Hepatocyte (in vitro differentiated cells): ENCODE results near the gene LMCD1. TPM values are rescaled to one million over a fixed set of nuclear protein-coding genes. Genes with fewer than 3 reads are reported as not detected.

Experiments
- DNase-seq: peaks from one replicate; pipeline ENCODE4 v3.0.0-alpha.2; 2016; ENCODE audit warnings: low spot score
- H2AFZ ChIP-seq: fragments of 200-600 bp; sonication (generic); 2 replicates; pipeline ENCODE4 v1.6.0; 2016; ENCODE audit warnings: antibody characterized with exemption, mild to moderate bottlenecking
- H3K27ac ChIP-seq: fragments of 200-600 bp; sonication (generic); 2 replicates; pipeline ENCODE4 v1.5.1; 2016; ENCODE audit warnings: mild to moderate bottlenecking
- H3K27me3 ChIP-seq: fragments of 200-600 bp; sonication (generic); 2 replicates; pipeline ENCODE4 v1.6.1; 2016
- H3K36me3 ChIP-seq: fragments of 200-600 bp; sonication (generic); replicated peaks from 2 replicates; pipeline ENCODE4 v1.5.1; 2016; ENCODE audit warnings: low read depth; ENCODE audit not compliant: insufficient read depth
- H3K4me1 ChIP-seq: fragments of 200-600 bp; sonication (generic); 2 replicates; pipeline ENCODE4 v1.5.1; 2016; ENCODE audit warnings: mild to moderate bottlenecking, moderate library complexity; ENCODE audit not compliant: insufficient read depth
- H3K4me2 ChIP-seq: fragments of 200-600 bp; sonication (generic); 2 replicates; pipeline ENCODE4 v1.6.0; 2016
- H3K4me3 ChIP-seq: fragments of 200-600 bp; sonication (generic); 2 replicates; pipeline ENCODE4 v1.5.1; 2016; ENCODE audit warnings: mild to moderate bottlenecking
- H3K79me2 ChIP-seq: fragments of 200-600 bp; sonication (generic); 2 replicates; pipeline ENCODE4 v1.6.0; 2017; ENCODE audit warnings: mild to moderate bottlenecking
- H3K9me2 ChIP-seq: fragments of 200-600 bp; sonication (generic); replicated peaks from 2 replicates; pipeline ENCODE4 v1.6.0; 2017; ENCODE audit warnings: mild to moderate bottlenecking; ENCODE audit not compliant: insufficient read depth
- H3K9me3 ChIP-seq: fragments of 200-600 bp; sonication (generic); 2 replicates; pipeline ENCODE4 v1.5.1; 2016; ENCODE audit warnings: low read depth, mild to moderate bottlenecking
- H4K20me1 ChIP-seq: fragments of 200-600 bp; sonication (generic); 2 replicates; pipeline ENCODE4 v1.6.0; 2016; ENCODE audit warnings: mild to moderate bottlenecking; ENCODE audit not compliant: insufficient read depth, poor library complexity, severe bottlenecking
- CTCF ChIP-seq: fragments of 200-600 bp; sonication (generic); IDR thresholded peaks from 2 replicates; pipeline ENCODE4 v1.5.1; 2016; ENCODE audit warnings: antibody characterized with exemption, mild to moderate bottlenecking; ENCODE audit not compliant: poor library complexity
- EZH2 ChIP-seq: fragments of 200-600 bp; sonication (generic); IDR thresholded peaks from 2 replicates; pipeline ENCODE4 v1.6.1; 2016; ENCODE audit warnings: antibody characterized with exemption, mild to moderate bottlenecking, borderline replicate concordance
- EZH2phosphoT487 ChIP-seq: fragments of 200-600 bp; sonication (generic); IDR thresholded peaks from one replicate; pipeline ENCODE4 v1.6.1; 2018; ENCODE audit warnings: antibody characterized with exemption, mild to moderate bottlenecking, low read depth, moderate library complexity; ENCODE audit not compliant: unreplicated experiment, severe bottlenecking
- WGBS: methylation state at CpG from one replicate; pipeline ENCODE4 v1.1.6; 2016; ENCODE audit warnings: low lambda C conversion rate; ENCODE audit errors: missing lambda C conversion rate; 5-methylcytosine and 5-hydroxymethylcytosine counted together
- polyA plus RNA-seq: library from polyadenylated mRNA; unstranded; fragments of >200 nt; fragmentation: Nextera tagmentation; extraction: Ambion mirVana; gene quantifications from 2 replicates; pipeline ENCODE4 v1.2.1, GENCODE V29; 2016
- total RNA-seq: library from RNA; depleted of rRNA; stranded (reverse); fragments of >200 nt; gene quantifications from 2 replicates; pipeline ENCODE4 v1.2.3, GENCODE V29; 2014

LMCD1 gene
- total and polyA plus RNA-seq, 2 experiments from 2014 or later: 195 to 347 TPM

GRCh38 chr3:8538913-8539312 is 37.3 kb downstream of the LMCD1 start:
- no peaks in the 10 kb centered on the region for H3K36me3 ChIP-seq
- H3K27ac ChIP-seq: peak overlapping the region; percentile 39
- H3K4me3 ChIP-seq: no peak overlapping the region
- no peaks in the 10 kb centered on the region for H3K27me3 ChIP-seq
- H3K79me2 ChIP-seq: no peaks in the 10 kb centered on the region
- 51% methylated on average over 3 of the region's 3 CpGs for WGBS
- TF ChIP-seq EZH2phosphoT487: no peak
- no peak for TF ChIP-seq CTCF
- TF ChIP-seq EZH2: no peak
- no peak for DNase-seq
- H3K4me1 ChIP-seq: peaks cover 6% of the 10 kb centered on the region
- H3K9me2 ChIP-seq: no peaks in the 10 kb centered on the region
- H3K4me2 ChIP-seq: no peak overlapping the region
- H3K9me3 ChIP-seq: no peaks in the 10 kb centered on the region
- H2AFZ ChIP-seq: no peak overlapping the region
- H4K20me1 ChIP-seq: no peaks in the 10 kb centered on the region

- no peaks in the 10 kb centered on the region for H4K20me1 ChIP-seq
- peak overlapping the region; percentile 39 for H3K27ac ChIP-seq
- H3K9me3 ChIP-seq: no peaks in the 10 kb centered on the region
- 36% methylated on average over 7 of the region's 7 CpGs for WGBS
- no peak overlapping the region for H2AFZ ChIP-seq
- H3K27me3 ChIP-seq: no peaks in the 10 kb centered on the region
- H3K79me2 ChIP-seq: no peaks in the 10 kb centered on the region
- peak overlapping the region; percentile 15 for H3K4me2 ChIP-seq
- H3K4me1 ChIP-seq: peaks cover 6% of the 10 kb centered on the region
- no peak overlapping the region for H3K4me3 ChIP-seq
- no peaks in the 10 kb centered on the region for H3K36me3 ChIP-seq
- DNase-seq: no peak
- no peak for TF ChIP-seq EZH2phosphoT487
- no peak for TF ChIP-seq EZH2
- no peak for TF ChIP-seq CTCF
- H3K9me2 ChIP-seq: no peaks in the 10 kb centered on the region
These were observed 37.8 kb downstream of the LMCD1 start for GRCh38 chr3:8539419-8539818.

- Histone ChIP-seq H3K27me3 (no peaks in the 10 kb centered on the region), H4K20me1 (no peaks in the 10 kb centered on the region), H3K9me3 (no peaks in the 10 kb centered on the region), H3K27ac (no peak overlapping the region), H2AFZ (no peak overlapping the region), H3K4me2 (no peak overlapping the region), H3K79me2 (no peaks in the 10 kb centered on the region), H3K36me3 (no peaks in the 10 kb centered on the region), H3K4me1 (peaks cover 6% of the 10 kb centered on the region), H3K4me3 (no peak overlapping the region), H3K9me2 (no peaks in the 10 kb centered on the region)
- WGBS: 76% methylated on average over 6 of the region's 6 CpGs
- DNase-seq: no peak
- TF ChIP-seq CTCF (no peak), EZH2 (no peak), EZH2phosphoT487 (no peak)
These were observed 38.8 kb downstream of the LMCD1 start for GRCh38 chr3:8540456-8540855.

GRCh38 chr3:8541486-8541885 is 39.9 kb downstream of the LMCD1 start:
- TF ChIP-seq CTCF: no peak
- H3K4me2 ChIP-seq: no peak overlapping the region

More at GRCh38 chr3:8541486-8541885, 39.9 kb downstream of the LMCD1 start:
- H3K9me3 ChIP-seq: no peaks in the 10 kb centered on the region
- DNase-seq: no peak
- 88% methylated on average over 9 of the region's 9 CpGs for WGBS
- H3K79me2 ChIP-seq: no peaks in the 10 kb centered on the region
- H4K20me1 ChIP-seq: no peaks in the 10 kb centered on the region
- no peaks in the 10 kb centered on the region for H3K9me2 ChIP-seq
- H2AFZ ChIP-seq: no peak overlapping the region
- H3K36me3 ChIP-seq: no peaks in the 10 kb centered on the region
- no peak overlapping the region for H3K27ac ChIP-seq
- peaks cover 6% of the 10 kb centered on the region for H3K4me1 ChIP-seq
- H3K4me3 ChIP-seq: no peak overlapping the region
- H3K27me3 ChIP-seq: no peaks in the 10 kb centered on the region
